ENCODE results near the gene SHC4.

- TF ChIP-seq ZBTB49 (CRISPR knock-in tag; IDR thresholded peaks at IDR 0.05; ENCODE audit: borderline replicate concordance) (no peak), ZNF639 (CRISPR knock-in tag; conservative IDR thresholded peaks at IDR 0.05) (no peak), EP300 (IDR thresholded peaks at IDR 0.05; ENCODE audit: low read depth in 2 of 2, low read length in 2 of 2) (no peak), EP300 (CRISPR knock-in tag; IDR thresholded peaks at IDR 0.05; ENCODE audit: borderline replicate concordance) (no peak)
Measured at GRCh38 chr15:48785195-48785594, 178.5 kb downstream of the SHC4 start.
